ENCODE measurements around the gene AIRE. TPM values are rescaled to one million over a fixed set of nuclear protein-coding genes. Genes with fewer than 3 reads are reported as not detected.

The AIRE gene
- total and polyA plus RNA-seq, 8 donors = 0.06 to 0.21 (median 0.09) TPM; not detected in 2

DNA sequence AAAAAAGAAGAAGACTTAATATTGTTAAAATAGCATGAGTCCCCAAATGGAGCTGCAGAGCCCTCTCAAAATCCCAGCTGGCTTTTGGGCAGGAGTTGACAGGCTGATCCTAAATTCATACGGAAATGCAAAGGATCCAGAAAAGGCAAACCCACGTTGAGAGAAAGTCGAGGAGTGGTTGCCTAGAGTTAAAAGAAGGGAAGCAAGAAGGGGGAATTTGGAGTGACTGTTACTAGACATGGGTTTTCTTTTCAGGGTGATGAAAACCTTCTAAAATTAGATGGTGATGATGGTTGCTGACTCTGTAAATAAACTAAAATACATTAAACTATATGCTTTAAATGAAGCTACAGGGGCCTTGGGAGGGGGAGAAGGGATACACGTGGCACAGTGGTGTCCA, 25.6 kb upstream of the AIRE start:
- no peak overlapping the region for H3K4me3 ChIP-seq
- H3K4me1 ChIP-seq = no peaks in the 10 kb centered on the region
- no peaks in the 10 kb centered on the region for H3K36me3 ChIP-seq
- intact Hi-C loops (cut with DNase I) = no loop called here
- ATAC-seq (no peak), DNase-seq (no peak)
- TF ChIP-seq CTCF (IDR thresholded peaks at IDR 0.05) = no peak
- H3K27me3 ChIP-seq = peaks cover 0 to 5% of the 10 kb centered on the region in 2 donors
- H3K27ac ChIP-seq = no peak overlapping the region
- H3K9me3 ChIP-seq = peaks cover 0 to 3% of the 10 kb centered on the region in 2 donors

GRCh38 chr21:44260791-44261631, 24.7 kb upstream of the AIRE start:
- ATAC-seq (no peak), DNase-seq (peak in 1 of 4 donors; percentile 68)
- Histone ChIP-seq H3K4me3 (no peak overlapping the region), H3K27ac (no peak overlapping the region), H3K4me1 (no peaks in the 10 kb centered on the region), H3K27me3 (peaks cover 0 to 5% of the 10 kb centered on the region in 2 donors), H3K36me3 (no peaks in the 10 kb centered on the region), H3K9me3 (peaks cover 0 to 3% of the 10 kb centered on the region in 2 donors)
- intact Hi-C loops (cut with DNase I) = no loop called here
- TF ChIP-seq CTCF (IDR thresholded peaks at IDR 0.05) = no peak

- H3K4me3 ChIP-seq = no peak within 1 kb of the TSS
- DNase-seq (peak in 1 of 4 donors; percentile 53), ATAC-seq (no peak)
- TF ChIP-seq CTCF (IDR thresholded peaks at IDR 0.05) = no peak
- H3K4me1 ChIP-seq = no peaks in the 10 kb centered on the region
- peaks cover 0 to 5% of the 10 kb centered on the region in 2 donors for H3K27me3 ChIP-seq
- peaks cover 0 to 3% of the 10 kb centered on the region in 2 donors for H3K9me3 ChIP-seq
- intact Hi-C loops (cut with DNase I) = no loop called here
- no peak within 1 kb of the TSS for H3K27ac ChIP-seq
- H3K36me3 ChIP-seq = no peaks in the 10 kb centered on the region
Observed at GRCh38 chr21:44261675-44262295, 23.9 kb upstream of the AIRE start, which contains the start of gene DNMT3L. DNMT3L (minus strand) TSS chr21:44261897; CDS start chr21:44261259, 638 bp downstream.

DNA sequence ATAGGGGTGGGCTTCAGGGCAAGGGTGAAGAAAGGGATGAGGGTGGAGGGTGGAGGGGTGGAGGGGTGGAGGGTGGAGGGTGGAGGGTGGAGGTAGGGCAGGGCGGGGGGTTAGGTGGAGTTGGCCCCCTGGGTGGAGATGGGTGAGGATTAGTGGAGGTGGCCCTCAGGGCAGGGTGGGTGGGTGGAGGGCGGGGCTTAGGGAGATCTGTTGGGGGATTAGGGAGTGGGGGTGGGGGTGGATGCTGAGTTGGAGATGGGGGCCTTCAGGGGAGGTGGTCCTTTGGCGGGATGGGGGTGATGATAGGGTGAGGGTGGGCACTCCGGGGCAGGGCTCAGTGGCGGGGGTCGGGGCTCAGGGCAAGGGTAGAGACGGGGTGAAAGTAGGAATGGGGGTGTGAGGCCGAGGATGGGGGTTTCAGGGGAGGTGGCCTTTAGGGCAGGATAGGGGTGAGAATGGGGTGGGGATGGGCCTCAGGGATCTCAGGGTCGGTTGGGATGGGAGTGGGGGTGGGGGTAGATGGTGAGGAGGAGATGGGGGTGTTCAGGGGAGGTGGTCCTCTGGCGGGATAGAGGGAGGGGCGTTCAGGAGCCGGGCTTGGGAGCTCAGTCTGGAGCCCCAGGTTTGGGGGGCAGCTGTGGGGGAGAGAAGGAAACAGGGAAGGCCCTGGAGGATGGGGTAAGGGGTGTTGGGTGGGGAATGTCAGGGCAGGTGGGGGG, 23.2 kb upstream of the AIRE start:
- no peaks in the 10 kb centered on the region for H3K36me3 ChIP-seq
- intact Hi-C loops (cut with DNase I) = no loop called here
- no peak overlapping the region for H3K27ac ChIP-seq
- H3K4me1 ChIP-seq = no peaks in the 10 kb centered on the region
- no peak for TF ChIP-seq CTCF (IDR thresholded peaks at IDR 0.05)
- no peak overlapping the region for H3K4me3 ChIP-seq
- ATAC-seq (no peak), DNase-seq (peak in 1 of 4 donors; percentile 38)
- peaks cover 0 to 3% of the 10 kb centered on the region in 2 donors for H3K9me3 ChIP-seq
- H3K27me3 ChIP-seq = peaks cover 0 to 5% of the 10 kb centered on the region in 2 donors
